A673 (cell line): ENCODE data around the gene BAK1. TPM values are rescaled to one million over a fixed set of nuclear protein-coding genes. Genes with fewer than 3 reads are reported as not detected.
"Not testable (repeated sequence)": the region's sequence is repeated elsewhere in the genome, so short reads cannot be mapped to it uniquely, and the experiment has no call there.

Experiments
- BruUV-seq: library from RNA; stranded (reverse); fragments of 400-500 nt; replicated peaks from 2 replicates; lab custom pipeline; 2021; lab: Mats Ljungman, UMichigan
- CTCF ChIA-PET: fragments of 300-600 bp; sonication (Branson Sonifier 250); formaldehyde crosslinking; loops from one replicate; lab custom pipeline; 2022; ENCODE audit warnings: antibody characterized with exemption; lab: Charles Lee
- POLR2A ChIA-PET: fragments of 300-600 bp; sonication (Branson Sonifier 250); formaldehyde crosslinking; loops from one replicate; lab custom pipeline; 2022; ENCODE audit warnings: antibody characterized with exemption; ENCODE audit not compliant: low non-redundant PET; lab: Charles Lee
- DNase-seq: peaks from one replicate; pipeline ENCODE4 v3.0.0-alpha.2; 2015; ENCODE audit warnings: low spot score
- H3K27ac ChIP-seq: fragments of 200-600 bp; sonication (generic); 2 replicates; pipeline ENCODE4 v1.5.1; 2016; ENCODE audit warnings: mixed run types, low read depth, mild to moderate bottlenecking, mixed read lengths, antibody characterized with exemption, low read length; ENCODE audit not compliant: poor library complexity, severe bottlenecking
- H3K27me3 ChIP-seq: fragments of 200-600 bp; sonication (generic); replicated peaks from 2 replicates; pipeline ENCODE4 v1.6.1; 2017; ENCODE audit warnings: mixed run types, low read depth, mild to moderate bottlenecking, mixed read lengths, antibody characterized with exemption, low read length; ENCODE audit not compliant: insufficient read depth, poor library complexity
- H3K36me3 ChIP-seq: fragments of 200-600 bp; sonication (generic); 2 replicates; pipeline ENCODE4 v1.6.1; 2016; ENCODE audit warnings: mixed run types, mild to moderate bottlenecking, mixed read lengths, antibody characterized with exemption, low read length; ENCODE audit not compliant: insufficient read depth, poor library complexity, severe bottlenecking
- H3K4me1 ChIP-seq: fragments of 200-600 bp; sonication (generic); 2 replicates; pipeline ENCODE4 v1.6.1; 2017; ENCODE audit warnings: mixed run types, mild to moderate bottlenecking, mixed read lengths, antibody characterized with exemption, low read length; ENCODE audit not compliant: insufficient read depth, poor library complexity, severe bottlenecking
- H3K4me3 ChIP-seq: fragments of 200-600 bp; sonication (generic); 2 replicates; pipeline ENCODE4 v1.5.1; 2016; ENCODE audit warnings: low read depth, mixed run types, mild to moderate bottlenecking, mixed read lengths, low read length; ENCODE audit not compliant: poor library complexity, severe bottlenecking
- H3K9me3 ChIP-seq: fragments of 200-600 bp; sonication (generic); 2 replicates; pipeline ENCODE4 v1.6.1; 2016; ENCODE audit warnings: mixed run types, low read depth, mild to moderate bottlenecking, mixed read lengths, antibody characterized with exemption, low read length; ENCODE audit not compliant: poor library complexity, severe bottlenecking
- CTCF ChIP-seq: fragments of 300-800, 200-600 bp; sonication (generic); conservative IDR thresholded peaks from 2 replicates; pipeline ENCODE4 v1.5.1; 2017; ENCODE audit warnings: low read depth, mild to moderate bottlenecking, antibody characterized with exemption, low read length, moderate library complexity, mixed read lengths
- EZH2 ChIP-seq: fragments of 200-600 bp; sonication (generic); IDR thresholded peaks from 2 replicates; pipeline ENCODE4 v1.6.1; 2017; ENCODE audit warnings: borderline replicate concordance, low read depth, mild to moderate bottlenecking, mixed read lengths, antibody characterized with exemption, low read length; ENCODE audit not compliant: poor library complexity, severe bottlenecking
- intact Hi-C: fragments of 100-400 bp; cut with micrococcal nuclease; formaldehyde crosslinking; loops from one replicate; pipeline ENCODE4 v1.10.0; 2022; ENCODE audit not compliant: unreplicated experiment
- total RNA-seq: library from RNA; stranded (reverse); gene quantifications from 2 replicates; pipeline ENCODE4 v1.2.3, GENCODE V29; 2021

The BAK1 gene
- total RNA-seq, 1 experiment from 2014 or later, result 27.1 TPM

GRCh38 chr6:33543116-33543515 is 37.0 kb downstream of the BAK1 start:
- intact Hi-C loops, result no loop called here
- Histone ChIP-seq H3K36me3 (no peaks in the 10 kb centered on the region), H3K9me3 (no peaks in the 10 kb centered on the region), H3K27me3 (no peaks in the 10 kb centered on the region), H3K27ac (no peak overlapping the region), H3K4me3 (no peak overlapping the region), H3K4me1 (no peaks in the 10 kb centered on the region)
- DNase-seq, result no peak
- no TSS peak for BruUV-seq
- ChIA-PET CTCF (no interaction called here), POLR2A (no interaction called here)
- TF ChIP-seq EZH2, result no peak
- TF ChIP-seq CTCF, result no peak

- ChIA-PET POLR2A (no interaction called here), CTCF (no interaction called here)
- intact Hi-C loops, result no loop called here
- no peak overlapping the region for H3K4me3 ChIP-seq
- H3K27me3 ChIP-seq, result no peaks in the 10 kb centered on the region
- H3K36me3 ChIP-seq, result no peaks in the 10 kb centered on the region
- H3K27ac ChIP-seq, result no peak overlapping the region
- H3K4me1 ChIP-seq, result no peaks in the 10 kb centered on the region
- DNase-seq, result no peak
- H3K9me3 ChIP-seq, result no peaks in the 10 kb centered on the region
- TF ChIP-seq CTCF (no peak), EZH2 (no peak)
- BruUV-seq, result no TSS peak
Measured at GRCh38 chr6:33540768-33541167, 39.3 kb downstream of the BAK1 start.

GRCh38 chr6:33534702-33535101 is 45.4 kb downstream of the BAK1 start:
- ChIA-PET POLR2A (no interaction called here), CTCF (no interaction called here)
- no peaks in the 10 kb centered on the region for H3K27me3 ChIP-seq
- no peak overlapping the region for H3K4me3 ChIP-seq
- no peak for TF ChIP-seq CTCF
- no peak for TF ChIP-seq EZH2
- H3K27ac ChIP-seq, result no peak overlapping the region
- intact Hi-C loops, result no loop called here
- no peaks in the 10 kb centered on the region for H3K36me3 ChIP-seq
- DNase-seq, result no peak
- no peaks in the 10 kb centered on the region for H3K9me3 ChIP-seq
- no TSS peak for BruUV-seq
- H3K4me1 ChIP-seq, result no peaks in the 10 kb centered on the region

GRCh38 chr6:33533163-33533869 is 46.8 kb downstream of the BAK1 start:
- DNase-seq, CTCF ChIA-PET, H3K4me3 ChIP-seq, H3K36me3 ChIP-seq, H3K27ac ChIP-seq, H3K27me3 ChIP-seq, H3K4me1 ChIP-seq, POLR2A ChIA-PET, intact Hi-C loops, H3K9me3 ChIP-seq, BruUV-seq: not testable (repeated sequence)

GRCh38 chr6:33532431-33532830 is 47.6 kb downstream of the BAK1 start:
- POLR2A ChIA-PET, CTCF ChIA-PET: not testable (repeated sequence)

More at GRCh38 chr6:33532431-33532830, 47.6 kb downstream of the BAK1 start:
- H3K4me3 ChIP-seq, H3K4me1 ChIP-seq, H3K27me3 ChIP-seq, H3K36me3 ChIP-seq, intact Hi-C loops, H3K27ac ChIP-seq, BruUV-seq, DNase-seq, H3K9me3 ChIP-seq: not testable (repeated sequence)
